ENCODE results near the gene E2F4.

The E2F4 gene

GRCh38 chr16:67235816-67236562, 44.0 kb downstream of the E2F4 start:
- peak in 2 of 4 experiments; percentile 21 to 43 for DNase-seq

- DNase-seq: peak; percentile 49 to 75 (median 56)
Measured at GRCh38 chr16:67236563-67237395, 44.8 kb downstream of the E2F4 start.

- DNase-seq: no peak
Measured at GRCh38 chr16:67237396-67238277, 45.7 kb downstream of the E2F4 start.

- no peak for DNase-seq
Measured at GRCh38 chr16:67238278-67238575, 46.3 kb downstream of the E2F4 start.

- no peak for DNase-seq
Measured at GRCh38 chr16:67238806-67239470, 47.0 kb downstream of the E2F4 start.

- no peak for DNase-seq
Measured at GRCh38 chr16:67240506-67240905, 48.6 kb downstream of the E2F4 start.

- DNase-seq: peak; percentile 26 to 79 (median 70)
Measured at GRCh38 chr16:67241008-67241900, 49.3 kb downstream of the E2F4 start.

- DNase-seq: peak in 2 of 4 experiments; percentile 21 to 26
Measured at GRCh38 chr16:67242138-67242730, 50.3 kb downstream of the E2F4 start.

- peak; percentile 73 to 84 (median 80) for DNase-seq
Measured at GRCh38 chr16:67243481-67243880, 51.5 kb downstream of the E2F4 start.

- DNase-seq: peak; percentile 91 to 98 (median 96)
Measured at GRCh38 chr16:67244387-67245185, 52.6 kb downstream of the E2F4 start.

- no peak for DNase-seq
Measured at GRCh38 chr16:67245186-67245585, 53.2 kb downstream of the E2F4 start.

- DNase-seq: no peak
Measured at GRCh38 chr16:67245674-67246080, 53.7 kb downstream of the E2F4 start.

GRCh38 chr16:67246081-67246755, 54.3 kb downstream of the E2F4 start:
- DNase-seq: peak; percentile 64 to 88 (median 82)

GRCh38 chr16:67246756-67247191, 54.8 kb downstream of the E2F4 start:
- no peak for DNase-seq

- DNase-seq: peak; percentile 97 to 99 (median 98)
Measured at GRCh38 chr16:67247192-67248072, 55.5 kb downstream of the E2F4 start, which contains the start of gene FHOD1. FHOD1 (minus strand) TSS chr16:67247481; CDS start chr16:67247410, 71 bp downstream.

- DNase-seq: no peak
Measured at GRCh38 chr16:67248073-67248400, 56.1 kb downstream of the E2F4 start.

Data from suppressor macrophage (primary cell).